Kidney epithelial cell (primary cell): ENCODE data around the gene SYNDIG1. TPM values are rescaled to one million over a fixed set of nuclear protein-coding genes. Genes with fewer than 3 reads are reported as not detected.

Experiments used
- DNase-seq: peaks from one replicate; pipeline ENCODE4 v3.0.0-alpha.2; 2010; ENCODE audit warnings: low read depth
- H3K27me3 ChIP-seq: 2 replicates; pipeline ENCODE4 v1.6.0; 2011; ENCODE audit warnings: low read length; ENCODE audit not compliant: control insufficient read depth, insufficient read depth
- H3K36me3 ChIP-seq: 2 replicates; pipeline ENCODE4 v1.5.1; 2011; ENCODE audit warnings: low read length; ENCODE audit not compliant: control insufficient read depth, insufficient read depth
- H3K4me3 ChIP-seq: 2 replicates; pipeline ENCODE4 v1.5.1; 2011; ENCODE audit warnings: low read depth, mild to moderate bottlenecking, control low read depth, low read length
- CTCF ChIP-seq: IDR thresholded peaks from 2 replicates; pipeline ENCODE4 v1.5.1; 2011; ENCODE audit warnings: mild to moderate bottlenecking, moderate library complexity, low read length, control low read depth, inconsistent platforms; ENCODE audit not compliant: insufficient read depth, poor library complexity, severe bottlenecking
- total RNA-seq: library from RNA; depleted of rRNA; stranded (reverse); fragments of >200 nt; gene quantifications from 2 replicates; pipeline ENCODE4 v1.2.3, GENCODE V29; 2015

SYNDIG1 gene
- total RNA-seq, 1 donor from 2014 or later: 0.67 TPM

DNA sequence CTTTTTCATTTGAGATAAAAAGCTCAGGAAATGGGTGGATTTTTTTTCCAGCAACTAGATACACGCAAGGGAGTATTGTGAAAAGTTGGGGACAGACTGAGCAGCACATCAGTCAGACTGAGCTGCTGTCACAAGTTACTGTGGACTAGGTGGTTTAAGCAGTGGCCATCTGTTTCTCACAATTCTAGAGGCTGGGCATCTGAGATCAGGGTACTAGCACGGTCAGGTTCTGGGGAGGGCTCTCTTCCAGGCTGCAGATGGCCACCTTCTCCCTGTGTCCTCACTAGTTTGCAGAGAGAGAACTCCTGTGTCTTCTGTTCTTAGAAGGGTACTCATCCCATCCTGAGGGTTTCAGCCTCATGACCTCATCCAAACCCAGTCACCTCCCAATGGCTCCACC is 178.3 kb downstream of the SYNDIG1 start:
- DNase-seq: no peak
- Histone ChIP-seq H3K4me3 (no peak overlapping the region), H3K27me3 (no peaks in the 10 kb centered on the region), H3K36me3 (no peaks in the 10 kb centered on the region)
- TF ChIP-seq CTCF: no peak

GRCh38 chr20:24648481-24648880 is 179.1 kb downstream of the SYNDIG1 start:
- no peaks in the 10 kb centered on the region for H3K27me3 ChIP-seq
- TF ChIP-seq CTCF: no peak
- no peak for DNase-seq
- no peaks in the 10 kb centered on the region for H3K36me3 ChIP-seq
- H3K4me3 ChIP-seq: no peak overlapping the region

GRCh38 chr20:24648919-24649318 is 179.5 kb downstream of the SYNDIG1 start:
- H3K4me3 ChIP-seq: no peak overlapping the region

GRCh38 chr20:24649787-24650490 is 180.5 kb downstream of the SYNDIG1 start:
- TF ChIP-seq CTCF: no peak

More at GRCh38 chr20:24648919-24649318, 179.5 kb downstream of the SYNDIG1 start:
- H3K36me3 ChIP-seq: no peaks in the 10 kb centered on the region
- TF ChIP-seq CTCF: no peak
- H3K27me3 ChIP-seq: no peaks in the 10 kb centered on the region
- DNase-seq: no peak

DNA sequence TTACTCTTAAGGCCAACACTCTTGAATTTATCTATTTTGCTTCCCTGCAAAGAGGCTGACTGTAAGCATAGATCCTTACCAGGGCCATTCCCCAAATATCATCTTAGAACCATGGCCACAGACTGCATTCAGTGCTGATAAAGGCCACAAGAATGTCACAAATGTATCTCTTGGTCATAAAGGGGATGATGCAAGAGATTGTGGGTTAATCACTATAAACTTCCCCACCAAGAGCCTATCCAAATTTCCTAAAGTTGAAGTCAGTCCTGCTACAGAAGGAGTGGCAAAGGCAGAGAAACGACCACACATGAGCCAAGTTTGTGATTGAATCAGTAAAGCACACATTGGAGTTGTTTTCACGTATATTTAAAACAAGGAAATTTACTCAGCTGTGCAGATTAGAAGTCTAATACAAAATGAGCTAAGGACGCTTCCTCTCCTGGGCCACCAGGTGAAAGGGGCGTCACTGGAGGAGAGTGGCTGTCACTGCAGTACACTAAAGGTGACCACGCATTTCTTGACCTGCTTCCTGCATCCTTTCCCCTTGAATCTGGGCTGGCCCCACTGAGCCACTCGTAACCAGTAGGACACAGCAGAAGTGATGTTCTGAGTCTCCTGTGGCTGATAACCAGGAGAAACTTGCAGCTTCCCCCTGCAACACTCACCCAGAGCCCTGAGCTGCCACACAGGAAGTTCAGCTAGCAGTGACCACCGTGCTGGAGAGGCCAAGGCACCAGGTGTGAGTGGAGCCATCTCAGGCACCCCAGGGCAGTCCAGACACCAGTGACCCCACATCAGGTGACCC is 181.9 kb downstream of the SYNDIG1 start:
- no peaks in the 10 kb centered on the region for H3K36me3 ChIP-seq
- no peak for TF ChIP-seq CTCF
- DNase-seq: peak; percentile 61
- H3K27me3 ChIP-seq: no peaks in the 10 kb centered on the region
- no peak overlapping the region for H3K4me3 ChIP-seq

More at GRCh38 chr20:24649787-24650490, 180.5 kb downstream of the SYNDIG1 start:
- Histone ChIP-seq H3K4me3 (no peak overlapping the region), H3K36me3 (no peaks in the 10 kb centered on the region), H3K27me3 (no peaks in the 10 kb centered on the region)
- no peak for DNase-seq
